ENCODE results near the gene ACOXL. TPM values are rescaled to one million over a fixed set of nuclear protein-coding genes. Genes with fewer than 3 reads are reported as not detected.
"Not testable (repeated sequence)": the region's sequence is repeated elsewhere in the genome, so short reads cannot be mapped to it uniquely, and the experiment has no call there.

ACOXL gene
- total and polyA plus RNA-seq, 9 of the 15 experiments (the other 6 are each of a cell fraction or from before 2014, with no cell fraction given): 0.31 to 0.56 TPM; not detected in 7

- intact Hi-C loops (cut with micrococcal nuclease); H3K9me1 ChIP-seq (ENCODE audit: control insufficient read depth, insufficient read depth, low read length); H3K9me3 ChIP-seq (replicated peaks; ENCODE audit: control insufficient read depth, insufficient read depth, low read depth, low read length); DNase-seq (ENCODE audit: extremely low read depth in 1 of 4, low spot score in 3 of 4); ATAC-seq; H3K4me2 ChIP-seq (ENCODE audit: insufficient read depth, low read length); FAIRE-seq; H3K79me2 ChIP-seq (ENCODE audit: control insufficient read depth, insufficient read depth, low read length); H2AFZ ChIP-seq (ENCODE audit: low read depth, low read length); H3K27me3 ChIP-seq (ENCODE audit: control insufficient read depth in 2 of 2, insufficient read depth in 2 of 2, low read length in 2 of 2); CTCF ChIA-PET (ENCODE audit: low intra/inter-chr PET ratio); H3K9ac ChIP-seq (ENCODE audit: insufficient read depth in 1 of 2, low read depth in 2 of 2, low read length in 2 of 2); H3K36me3 ChIP-seq (ENCODE audit: control insufficient read depth, insufficient read depth, low read length); POLR2A ChIA-PET; in situ Hi-C loops (cut with MboI); BruUV-seq (replicated peaks); H4K20me1 ChIP-seq (replicated peaks; ENCODE audit: control insufficient read depth, insufficient read depth, low read length); H3K4me3 ChIP-seq; H3K27ac ChIP-seq (ENCODE audit: extremely low read depth, low read depth, low read length): not testable (repeated sequence)
- peaks cover 12 to 23% of the 10 kb centered on the region in 2 experiments; a peak in 4 of 5 replicates for H3K4me1 ChIP-seq (replicated peaks in 1 of 2; ENCODE audit: control insufficient read depth in 2 of 2, insufficient read depth in 2 of 2, low read length in 2 of 2)
- no CpG with 5 or more reads among the region's 6 CpGs for WGBS (ENCODE audit: insufficient coverage, low coverage, missing lambda C conversion rate)
Observed at GRCh38 chr2:110698253-110698652, 34.1 kb upstream of the ACOXL start.

DNA sequence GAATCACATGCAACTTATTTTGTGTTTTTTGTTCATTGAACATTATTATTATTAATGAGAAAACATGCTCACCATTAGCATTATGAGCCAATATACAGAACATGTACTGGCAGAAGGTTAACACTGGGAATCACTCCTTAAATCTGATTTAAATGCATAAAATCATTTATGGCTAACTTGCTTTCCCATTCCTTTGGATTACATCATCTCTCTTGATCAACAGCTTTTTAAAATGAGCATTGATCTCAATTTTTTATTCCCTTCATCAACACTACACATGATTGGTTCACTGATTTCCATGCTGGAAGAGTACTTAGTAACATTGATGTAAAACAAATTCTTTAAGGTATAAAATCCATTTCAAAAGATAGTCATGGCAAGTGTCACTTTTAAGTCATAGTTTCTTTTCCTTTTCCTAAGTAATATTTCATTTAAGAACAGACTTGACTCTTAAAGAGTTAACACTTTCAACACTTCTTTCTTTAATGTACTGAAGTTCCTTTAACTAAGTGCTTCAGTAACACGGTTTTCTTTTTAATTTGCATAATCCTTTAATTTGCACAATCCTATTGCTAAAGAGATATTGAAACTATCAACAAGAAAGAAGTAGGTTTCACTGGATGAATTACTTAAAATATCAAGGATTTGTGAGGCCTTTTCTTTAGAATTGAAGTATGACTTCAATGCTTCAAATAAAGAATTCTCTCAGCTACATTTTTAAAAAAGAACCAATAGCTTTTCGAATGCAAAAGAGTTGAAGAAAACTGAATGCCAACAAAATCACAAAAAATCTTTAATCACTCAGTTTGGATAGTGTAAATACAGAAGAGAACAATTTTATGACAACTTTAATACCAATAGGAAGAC is 29.6 kb upstream of the ACOXL start:
- no TSS peak for BruUV-seq (replicated peaks)
- CTCF ChIA-PET (ENCODE audit: low intra/inter-chr PET ratio): no interaction called here
- Histone ChIP-seq H3K27ac (ENCODE audit: extremely low read depth, low read depth, low read length) (no peak overlapping the region), H3K4me3 (no peak overlapping the region), H3K4me1 (replicated peaks in 1 of 2; ENCODE audit: control insufficient read depth in 2 of 2, insufficient read depth in 2 of 2, low read length in 2 of 2) (peaks cover 0 to 8% of the 10 kb centered on the region in 2 experiments; a peak in 3 of 5 replicates), H3K27me3 (ENCODE audit: control insufficient read depth in 2 of 2, insufficient read depth in 2 of 2, low read length in 2 of 2) (no peaks in the 10 kb centered on the region), H2AFZ (ENCODE audit: low read depth, low read length) (no peak overlapping the region), H3K9ac (ENCODE audit: insufficient read depth in 1 of 2, low read depth in 2 of 2, low read length in 2 of 2) (no peak overlapping the region), H3K4me2 (ENCODE audit: insufficient read depth, low read length) (no peak overlapping the region), H3K36me3 (ENCODE audit: control insufficient read depth, insufficient read depth, low read length) (no peaks in the 10 kb centered on the region), H3K9me3 (replicated peaks; ENCODE audit: control insufficient read depth, insufficient read depth, low read depth, low read length) (no peaks in the 10 kb centered on the region), H3K79me2 (ENCODE audit: control insufficient read depth, insufficient read depth, low read length) (no peaks in the 10 kb centered on the region), H3K9me1 (ENCODE audit: control insufficient read depth, insufficient read depth, low read length) (no peaks in the 10 kb centered on the region), H4K20me1 (replicated peaks; ENCODE audit: control insufficient read depth, insufficient read depth, low read length) (no peaks in the 10 kb centered on the region)
- POLR2A ChIA-PET: no interaction called here
- 4% methylated on average over 2 of the region's 2 CpGs for WGBS (ENCODE audit: insufficient coverage, low coverage, missing lambda C conversion rate)
- TF ChIP-seq CEBPG (CRISPR knock-in tag; IDR thresholded peaks at IDR 0.05) (no peak), CEBPG (tag; conservative IDR thresholded peaks at IDR 0.05 in 1 of 2, IDR thresholded peaks at IDR 0.05 in 1 of 2) (0 out of 4 replicates have a peak, but pooled peaks of 1 of the 2 experiments have one; percentile 23), TBL1XR1 (IDR thresholded peaks at IDR 0.05; ENCODE audit: low read length in 2 of 2) (no peak)
- TF ChIP-seq, protein P1, sequence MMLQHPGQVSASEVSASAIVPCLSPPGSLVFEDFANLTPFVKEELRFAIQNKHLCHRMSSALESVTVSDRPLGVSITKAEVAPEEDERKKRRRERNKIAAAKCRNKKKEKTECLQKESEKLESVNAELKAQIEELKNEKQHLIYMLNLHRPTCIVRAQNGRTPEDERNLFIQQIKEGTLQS (IDR thresholded peaks at IDR 0.05): peak; percentile 53
- TF ChIP-seq, protein P1 (CRISPR knock-in tag; conservative IDR thresholded peaks at IDR 0.05): no peak
- in situ Hi-C loops (cut with MboI) (no loop called here), intact Hi-C loops (cut with micrococcal nuclease) (no loop called here)
- FAIRE-seq (no peak), ATAC-seq (no peak), DNase-seq (ENCODE audit: extremely low read depth in 1 of 4, low spot score in 3 of 4) (no peak)

All from K562 (cell line).